T-helper 1 cell treated with Interleukin-12 subunit alpha and Interleukin-12 subunit beta and Interleukin-4 antibody, amounts not matched to agents 30 μg/mL and 1 μg/mL, for 36 hours (primary cell): Measurements from ENCODE around the gene PSMD14.

Source experiments
- H3K27ac Mint-ChIP-seq: one replicate; pipeline ENCODE4 v1.8.0; 2021; ENCODE audit warnings: mild to moderate bottlenecking, mixed read lengths
- H3K27me3 Mint-ChIP-seq: one replicate; pipeline ENCODE4 v1.8.0; 2021; ENCODE audit warnings: low read depth, mixed read lengths
- H3K36me3 Mint-ChIP-seq: one replicate; pipeline ENCODE4 v1.8.0; 2021; ENCODE audit warnings: low read depth, mixed read lengths
- H3K4me1 Mint-ChIP-seq: one replicate; pipeline ENCODE4 v1.8.0; 2021; ENCODE audit warnings: low read depth, mixed read lengths
- H3K4me3 Mint-ChIP-seq: one replicate; pipeline ENCODE4 v1.8.0; 2021; ENCODE audit warnings: mild to moderate bottlenecking, moderate library complexity, mixed read lengths
- H3K9me3 Mint-ChIP-seq: one replicate; pipeline ENCODE4 v1.8.0; 2021; ENCODE audit warnings: mixed read lengths

PSMD14 gene

DNA sequence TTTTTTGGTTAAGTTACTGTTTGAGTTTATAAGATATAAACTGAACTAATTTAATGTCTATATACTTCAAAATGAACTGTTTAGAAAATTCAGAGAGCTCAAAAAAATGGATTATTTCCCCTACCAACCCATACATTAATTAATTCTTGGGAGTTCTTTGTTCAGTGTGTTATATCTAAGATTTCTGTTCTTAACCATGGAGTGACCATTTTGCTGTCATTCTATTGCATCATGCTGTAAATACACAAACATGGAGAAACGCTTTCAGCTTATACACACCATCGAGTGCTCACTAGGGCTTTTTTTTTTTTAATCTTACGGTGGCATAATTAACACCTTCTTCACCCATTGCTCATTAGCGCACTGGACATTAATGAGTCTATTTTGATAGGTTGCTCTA lies 74.5 kb downstream of the PSMD14 start:
- H3K36me3 Mint-ChIP-seq: peaks cover 8% of the 10 kb centered on the region
- no peaks in the 10 kb centered on the region for H3K9me3 Mint-ChIP-seq
- peaks cover 21% of the 10 kb centered on the region for H3K4me1 Mint-ChIP-seq
- no peak overlapping the region for H3K4me3 Mint-ChIP-seq
- H3K27me3 Mint-ChIP-seq: no peaks in the 10 kb centered on the region
- H3K27ac Mint-ChIP-seq: no peak overlapping the region

DNA sequence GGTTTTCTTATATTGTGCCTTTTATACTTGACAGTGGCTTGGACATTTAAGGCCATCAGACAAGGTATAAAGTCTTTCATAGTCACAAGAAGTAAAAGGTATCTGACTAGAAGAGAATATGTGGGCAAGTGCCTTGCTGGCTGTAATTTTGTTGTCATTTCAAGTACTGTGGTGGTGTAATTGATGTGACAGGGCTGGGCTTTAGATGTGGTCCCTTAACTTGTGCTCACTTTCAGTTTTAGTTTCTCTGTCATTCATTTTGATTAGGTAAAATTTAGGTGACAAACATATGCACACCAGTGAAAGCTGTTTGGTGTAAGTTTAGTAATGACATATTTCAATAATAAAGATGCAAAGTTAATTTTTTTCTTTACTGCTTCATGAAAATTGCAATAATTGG lies 76.6 kb downstream of the PSMD14 start:
- Mint-ChIP-seq H3K36me3 (peaks cover 8% of the 10 kb centered on the region), H3K27ac (peak overlapping the region; percentile 32), H3K4me1 (peaks cover 28% of the 10 kb centered on the region), H3K27me3 (no peaks in the 10 kb centered on the region), H3K4me3 (peak overlapping the region; percentile 36), H3K9me3 (no peaks in the 10 kb centered on the region)

DNA sequence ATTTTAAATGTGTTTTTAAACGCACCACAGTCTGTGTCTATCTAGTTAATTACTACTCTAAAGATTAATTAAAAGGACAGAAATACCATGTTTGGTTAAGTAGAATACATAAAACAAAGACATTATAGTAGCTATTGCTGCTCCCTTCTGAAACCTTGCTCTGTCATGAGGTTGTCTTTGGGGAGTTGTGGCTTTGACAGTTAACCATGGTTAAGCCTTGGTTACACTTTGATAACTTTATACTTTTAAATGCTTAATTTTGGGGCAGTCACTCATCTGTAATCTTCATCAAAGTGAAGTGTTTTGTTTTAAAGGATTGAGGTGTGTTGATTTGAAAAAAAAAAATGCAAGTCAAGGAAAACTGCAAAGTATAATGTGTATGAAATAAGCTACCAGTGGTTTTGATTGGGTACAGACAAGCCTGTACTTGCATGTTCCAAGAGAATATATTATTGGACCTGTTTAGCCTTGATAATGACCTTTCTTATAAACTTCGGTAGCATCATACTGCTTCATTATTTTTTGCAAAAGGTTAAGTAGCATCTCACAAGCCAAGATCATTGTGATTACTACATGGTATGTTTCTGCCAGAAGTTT lies 78.1 kb downstream of the PSMD14 start:
- H3K4me1 Mint-ChIP-seq: peaks cover 30% of the 10 kb centered on the region
- peaks cover 8% of the 10 kb centered on the region for H3K36me3 Mint-ChIP-seq

DNA sequence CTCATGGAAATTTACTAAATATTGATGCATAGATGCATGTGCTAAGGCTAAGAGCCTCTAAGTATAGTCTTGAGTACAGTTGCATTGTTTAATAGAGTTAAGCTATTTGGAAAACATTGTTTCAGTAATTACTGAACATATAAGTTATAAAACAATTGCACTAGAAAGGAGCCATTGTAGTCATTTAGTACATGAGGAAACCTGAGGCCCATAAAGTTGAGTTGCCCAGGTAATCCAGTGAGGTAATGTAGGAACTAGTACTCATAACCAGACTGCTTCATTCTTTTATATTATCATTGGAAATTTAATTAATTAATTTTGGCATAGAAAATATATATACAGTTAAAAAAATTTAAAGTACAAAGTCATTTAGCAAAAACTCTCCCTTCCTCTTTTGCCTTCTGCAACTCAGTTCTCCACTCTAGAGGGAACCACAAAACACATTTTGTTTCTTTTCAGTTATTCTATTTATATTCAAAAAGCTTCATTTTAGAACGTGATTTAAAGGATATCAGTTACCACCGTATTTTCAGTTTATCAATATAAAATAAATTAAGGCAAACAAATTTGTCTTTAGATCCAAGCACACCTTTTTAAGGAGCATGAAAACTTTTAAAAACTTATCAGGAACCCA lies 80.0 kb downstream of the PSMD14 start:
- Mint-ChIP-seq H3K27ac (no peak overlapping the region), H3K4me1 (peaks cover 30% of the 10 kb centered on the region), H3K27me3 (no peaks in the 10 kb centered on the region), H3K4me3 (no peak overlapping the region), H3K36me3 (peaks cover 19% of the 10 kb centered on the region), H3K9me3 (no peaks in the 10 kb centered on the region)

More for the DNA sequence above, 78.1 kb downstream of the PSMD14 start:
- Mint-ChIP-seq H3K4me3 (no peak overlapping the region), H3K9me3 (no peaks in the 10 kb centered on the region), H3K27me3 (no peaks in the 10 kb centered on the region), H3K27ac (no peak overlapping the region)

DNA sequence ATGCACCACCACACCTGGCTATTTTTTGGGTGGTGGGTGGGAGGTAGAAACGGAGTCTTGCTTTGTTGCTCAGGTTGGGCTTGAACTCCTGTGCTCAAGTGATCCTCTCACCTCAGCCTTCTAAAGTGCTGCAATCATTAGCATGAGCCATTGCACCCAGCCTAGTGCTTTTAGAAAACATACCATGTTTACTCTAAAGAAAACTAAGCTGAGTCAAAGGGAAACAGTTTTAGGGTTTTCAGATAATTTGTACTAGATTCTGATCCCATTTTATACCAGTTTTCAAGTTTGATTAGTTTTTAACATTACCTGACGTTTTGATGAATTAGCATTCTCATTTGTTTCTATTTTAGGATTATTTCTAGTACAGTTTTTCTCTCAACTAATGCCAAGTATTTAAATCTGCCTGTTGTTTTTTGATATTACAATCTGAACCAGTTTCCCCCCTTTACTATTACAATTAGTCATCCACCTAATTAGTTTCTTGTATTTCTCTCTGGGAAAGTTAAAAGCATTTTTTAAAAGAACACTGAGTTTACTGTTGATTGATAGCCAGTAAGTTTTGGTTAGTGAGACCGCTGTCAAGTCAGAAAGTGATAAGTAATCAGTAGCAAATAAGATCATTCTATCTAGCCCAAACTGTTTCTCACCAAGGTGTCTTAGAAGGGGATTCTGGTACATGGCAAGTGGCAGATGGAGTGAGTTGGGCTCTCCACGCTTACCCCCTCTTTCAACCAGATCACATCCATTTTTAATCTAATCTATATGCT lies 83.7 kb downstream of the PSMD14 start:
- H3K27me3 Mint-ChIP-seq: no peaks in the 10 kb centered on the region

DNA sequence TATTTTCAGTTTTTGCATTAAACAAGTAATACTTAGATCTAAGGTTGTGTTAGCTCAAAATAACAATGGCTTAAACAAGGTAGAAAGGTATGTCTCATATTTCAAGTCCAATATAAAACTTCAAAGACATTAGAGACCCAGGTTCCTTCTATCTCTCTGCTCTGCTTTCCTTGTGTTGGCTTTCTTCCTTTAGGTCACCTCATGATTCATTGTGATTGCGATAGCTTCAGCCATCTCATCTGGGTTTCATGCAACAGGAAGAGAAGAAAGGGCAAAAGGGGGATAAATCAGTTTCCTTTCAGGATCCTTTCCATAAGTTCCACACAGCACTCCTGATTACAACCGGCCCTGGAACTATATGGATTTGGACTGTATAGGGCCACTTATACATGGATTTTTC lies 91.9 kb downstream of the PSMD14 start:
- Mint-ChIP-seq H3K27ac (no peak overlapping the region), H3K9me3 (no peaks in the 10 kb centered on the region), H3K4me1 (peaks cover 2% of the 10 kb centered on the region), H3K27me3 (no peaks in the 10 kb centered on the region), H3K36me3 (peaks cover 35% of the 10 kb centered on the region), H3K4me3 (no peak overlapping the region)

More for the DNA sequence above, 83.7 kb downstream of the PSMD14 start:
- no peak overlapping the region for H3K4me3 Mint-ChIP-seq
- H3K27ac Mint-ChIP-seq: no peak overlapping the region
- peaks cover 34% of the 10 kb centered on the region for H3K36me3 Mint-ChIP-seq
- H3K9me3 Mint-ChIP-seq: no peaks in the 10 kb centered on the region
- peaks cover 12% of the 10 kb centered on the region for H3K4me1 Mint-ChIP-seq

DNA sequence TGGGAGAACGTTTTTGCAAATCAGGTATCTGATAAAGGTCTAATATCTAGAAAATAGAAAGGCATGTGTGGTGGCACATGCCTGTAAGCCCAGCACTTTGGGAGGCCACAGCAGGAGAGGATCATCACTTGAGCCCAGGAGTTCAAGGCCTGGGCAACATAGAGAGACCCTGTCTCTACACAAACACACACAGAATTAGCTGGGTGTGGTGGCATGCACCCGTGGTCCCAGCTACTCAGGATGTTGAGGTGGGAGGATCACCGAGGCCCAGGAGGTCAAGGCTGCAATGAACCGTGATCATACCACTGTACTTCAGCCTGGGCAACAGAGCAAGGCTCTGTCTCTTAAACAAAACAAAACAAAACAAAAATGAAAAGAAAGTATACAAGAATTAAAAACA lies 94.1 kb downstream of the PSMD14 start:
- no peak overlapping the region for H3K27ac Mint-ChIP-seq
- H3K4me3 Mint-ChIP-seq: no peak overlapping the region
- H3K9me3 Mint-ChIP-seq: no peaks in the 10 kb centered on the region
- peaks cover 2% of the 10 kb centered on the region for H3K4me1 Mint-ChIP-seq
- no peaks in the 10 kb centered on the region for H3K27me3 Mint-ChIP-seq
- H3K36me3 Mint-ChIP-seq: peaks cover 19% of the 10 kb centered on the region

DNA sequence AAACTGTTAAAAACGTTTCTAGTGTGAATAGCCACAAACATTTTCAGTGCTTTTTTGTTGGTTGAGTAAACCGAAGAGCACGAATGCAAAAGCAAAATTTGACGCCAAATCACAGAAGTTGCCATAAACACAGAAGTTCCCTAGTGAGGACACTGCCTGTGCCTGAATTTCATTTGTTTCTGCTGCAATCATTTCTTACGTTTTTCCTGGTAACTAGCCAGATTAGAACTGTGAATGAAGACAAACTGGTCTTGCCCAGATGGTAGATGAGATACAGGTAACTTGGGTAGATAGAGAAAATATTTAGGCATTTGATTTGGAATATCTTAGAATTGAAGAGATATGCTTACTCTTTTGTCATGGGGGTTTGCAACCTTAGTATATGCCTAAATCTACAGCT lies 98.1 kb downstream of the PSMD14 start:
- Mint-ChIP-seq H3K27me3 (no peaks in the 10 kb centered on the region), H3K4me1 (no peaks in the 10 kb centered on the region), H3K27ac (no peak overlapping the region), H3K9me3 (no peaks in the 10 kb centered on the region), H3K4me3 (no peak overlapping the region), H3K36me3 (peaks cover 14% of the 10 kb centered on the region)

DNA sequence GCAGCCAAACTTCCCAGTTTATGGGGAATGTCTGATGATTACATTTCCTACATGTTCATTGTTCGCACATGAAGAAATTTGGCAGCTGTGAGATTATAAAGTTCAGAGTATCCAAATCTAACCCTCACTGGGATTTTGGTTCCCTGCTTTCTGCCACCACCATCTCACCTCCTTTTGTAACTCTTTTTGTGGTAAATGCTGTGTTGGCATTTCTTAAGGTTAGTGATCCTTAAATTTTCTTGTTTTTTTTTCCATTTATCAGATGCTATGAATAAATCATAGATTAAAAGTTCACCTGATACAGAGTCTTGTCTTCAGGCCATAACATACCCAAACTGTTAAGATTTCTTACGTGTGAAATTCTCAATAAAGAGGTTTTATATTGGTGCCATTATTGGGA lies 99.4 kb downstream of the PSMD14 start:
- Mint-ChIP-seq H3K36me3 (peaks cover 16% of the 10 kb centered on the region), H3K9me3 (no peaks in the 10 kb centered on the region), H3K4me3 (no peak overlapping the region), H3K27ac (no peak overlapping the region), H3K4me1 (peaks cover 4% of the 10 kb centered on the region), H3K27me3 (no peaks in the 10 kb centered on the region)

DNA sequence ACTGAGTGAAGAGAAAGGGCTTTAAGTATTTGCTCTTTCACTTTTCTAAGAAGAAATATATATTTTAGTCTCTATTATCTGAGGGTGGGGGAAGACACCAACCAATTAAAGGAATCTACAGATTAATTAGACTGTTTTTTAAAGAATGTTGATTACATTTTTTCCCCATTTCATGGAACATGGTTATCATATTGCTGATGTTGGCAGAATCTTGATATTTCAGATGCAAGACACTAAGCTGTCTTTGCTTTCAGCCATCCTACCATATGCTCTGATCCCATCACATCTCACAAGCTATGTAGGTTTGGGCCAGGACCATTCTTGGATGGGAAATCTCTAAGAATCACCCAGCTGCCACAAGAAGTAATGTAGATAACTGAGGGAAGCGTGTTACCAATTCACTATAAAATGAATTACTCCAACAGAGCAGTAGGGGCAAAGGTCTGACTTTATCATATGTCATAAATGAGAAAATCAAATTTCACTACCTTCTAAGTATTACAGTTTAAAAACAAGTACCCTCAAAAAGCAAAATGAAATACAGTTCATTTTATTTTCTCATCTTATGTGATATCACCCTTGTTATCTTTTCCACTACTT lies 101.2 kb downstream of the PSMD14 start:
- peaks cover 8% of the 10 kb centered on the region for H3K27me3 Mint-ChIP-seq
- peaks cover 9% of the 10 kb centered on the region for H3K4me1 Mint-ChIP-seq
- no peaks in the 10 kb centered on the region for H3K9me3 Mint-ChIP-seq
- H3K36me3 Mint-ChIP-seq: peaks cover 20% of the 10 kb centered on the region
- H3K27ac Mint-ChIP-seq: no peak overlapping the region
- H3K4me3 Mint-ChIP-seq: no peak overlapping the region

DNA sequence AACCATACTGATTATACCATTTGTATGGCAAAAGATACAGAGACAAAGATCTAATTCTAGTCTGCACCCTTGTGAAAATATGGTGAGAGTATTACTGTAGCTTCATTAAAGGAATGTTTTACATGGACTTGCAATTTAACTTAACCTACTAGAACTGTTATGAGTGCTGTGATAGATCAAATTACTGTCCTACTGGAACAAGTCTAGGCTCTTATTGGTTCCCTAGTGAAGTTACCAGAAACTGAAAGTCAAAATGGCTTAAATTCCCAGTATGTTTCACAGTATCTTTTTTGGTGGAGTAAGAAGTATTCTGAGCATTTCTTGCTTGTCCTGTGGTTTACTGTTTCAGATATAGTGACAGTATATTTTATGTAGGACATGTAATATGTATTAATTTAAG lies 104.1 kb downstream of the PSMD14 start:
- Mint-ChIP-seq H3K4me1 (peaks cover 30% of the 10 kb centered on the region), H3K9me3 (no peaks in the 10 kb centered on the region), H3K4me3 (no peak overlapping the region), H3K36me3 (peaks cover 27% of the 10 kb centered on the region), H3K27ac (no peak overlapping the region), H3K27me3 (peaks cover 34% of the 10 kb centered on the region)

DNA sequence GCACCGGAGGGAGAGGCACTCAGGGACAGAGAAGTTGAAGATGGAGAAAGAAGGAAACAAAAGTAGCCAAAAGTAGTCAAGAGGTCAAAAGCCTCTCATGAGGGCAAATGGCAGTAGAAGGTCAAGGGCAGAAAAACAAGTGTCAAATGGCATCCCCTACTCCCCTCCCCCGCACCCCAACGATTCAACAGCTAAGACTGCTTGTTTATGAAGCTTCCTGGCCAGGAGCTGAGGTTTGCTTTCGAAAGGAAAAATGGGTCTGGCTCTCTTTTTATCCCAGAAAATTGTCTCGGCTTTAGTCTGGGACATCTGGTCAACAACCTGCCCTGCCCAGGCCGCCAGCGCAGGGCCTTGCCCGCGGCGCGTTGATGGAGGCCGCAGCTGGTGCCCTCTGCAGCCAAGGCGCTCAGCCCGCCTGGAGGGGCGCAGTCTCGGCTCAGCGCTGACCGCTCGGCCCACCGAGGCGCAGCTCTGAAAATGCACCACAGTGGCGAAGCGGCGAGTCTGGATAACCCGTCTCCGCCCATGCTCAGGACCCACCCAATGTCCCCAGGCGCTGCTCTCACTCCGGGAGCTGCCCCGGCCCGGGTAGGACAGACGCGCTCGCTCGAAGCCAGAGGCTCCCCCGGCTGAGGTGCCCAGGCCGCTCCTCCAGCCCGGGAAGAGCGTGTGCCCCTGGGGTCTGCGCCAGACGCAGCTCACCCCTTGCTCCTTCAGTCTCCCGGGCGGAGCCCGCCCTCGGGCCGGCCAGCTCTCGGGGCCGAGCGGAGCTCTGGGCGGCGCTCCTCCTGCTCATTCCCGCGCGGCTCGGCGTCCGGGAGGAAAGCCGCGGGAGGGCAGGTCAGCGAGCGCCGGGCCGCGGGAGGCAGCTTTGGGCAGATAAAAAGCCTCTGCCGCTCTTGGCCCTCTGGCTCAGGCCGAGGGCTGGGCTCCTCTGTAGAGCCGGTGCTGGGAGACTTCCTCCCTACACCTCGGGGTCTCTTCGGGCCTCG lies 106.1 kb downstream of the PSMD14 start:
- Mint-ChIP-seq H3K9me3 (no peaks in the 10 kb centered on the region), H3K27ac (no peak overlapping the region), H3K36me3 (peaks cover 24% of the 10 kb centered on the region), H3K4me3 (peak overlapping the region; percentile 73), H3K27me3 (peaks cover 54% of the 10 kb centered on the region), H3K4me1 (peaks cover 46% of the 10 kb centered on the region)

DNA sequence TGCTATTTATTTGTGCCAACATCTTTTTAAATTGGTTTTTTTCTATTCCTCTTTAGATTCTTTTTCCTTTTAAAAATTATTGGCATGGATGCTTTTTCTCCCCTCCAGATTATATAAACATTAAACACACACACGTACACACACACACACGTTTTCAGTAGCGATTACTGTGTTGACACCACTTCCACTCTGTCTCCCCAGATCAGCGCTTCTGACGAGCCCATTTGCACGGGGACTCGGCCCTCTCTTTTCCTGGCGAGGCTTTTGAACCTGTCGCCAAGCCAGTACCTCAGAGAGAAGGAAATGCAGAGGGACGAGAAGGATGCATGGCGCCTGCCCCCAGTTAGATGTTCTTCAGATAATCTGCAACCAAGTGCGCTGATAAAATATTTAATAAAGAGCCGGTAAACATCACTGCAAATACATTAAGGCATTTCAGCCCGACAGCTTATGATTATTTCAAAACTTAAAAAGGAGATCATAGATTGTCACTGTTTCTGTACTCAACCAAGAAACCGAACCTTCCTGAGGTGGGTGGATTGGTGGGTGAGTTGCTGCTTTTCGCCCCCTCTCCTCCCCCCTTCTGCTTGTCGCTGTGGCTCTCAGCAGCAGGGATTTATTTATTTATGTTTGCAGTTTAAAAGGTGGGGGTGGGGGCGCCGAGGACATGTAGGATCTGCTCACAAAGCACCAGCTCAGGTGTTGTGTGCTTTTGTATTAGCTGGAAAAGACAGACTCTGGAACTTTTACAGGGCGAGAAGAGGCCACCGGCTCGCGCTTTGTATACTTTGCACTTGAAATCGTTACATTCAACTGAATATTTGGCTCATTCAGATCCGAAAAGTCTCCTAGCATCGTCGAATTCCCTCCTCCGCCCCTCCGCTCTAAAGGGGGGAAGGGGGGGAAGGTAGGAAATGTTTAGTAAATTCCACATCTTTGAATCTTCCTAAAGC lies 107.1 kb downstream of the PSMD14 start:
- H3K36me3 Mint-ChIP-seq: peaks cover 24% of the 10 kb centered on the region
- peak overlapping the region; percentile 73 for H3K4me3 Mint-ChIP-seq
- peaks cover 47% of the 10 kb centered on the region for H3K4me1 Mint-ChIP-seq
- H3K27me3 Mint-ChIP-seq: peaks cover 62% of the 10 kb centered on the region
- no peaks in the 10 kb centered on the region for H3K9me3 Mint-ChIP-seq
- no peak overlapping the region for H3K27ac Mint-ChIP-seq
